GM12865 (cell line): ENCODE results near the gene PPIA.

Source experiments
- DNase-seq: peaks from one replicate; pipeline ENCODE4 v3.0.0; 2010; ENCODE audit warnings: low read depth
- H3K4me3 ChIP-seq: 2 replicates; pipeline ENCODE4 v1.5.1; 2011; ENCODE audit warnings: mild to moderate bottlenecking, low read depth, low read length, control low read depth
- TF ChIP-seq, protein P1 (sequence below): IDR thresholded peaks from 2 replicates; pipeline ENCODE4 v1.5.1; 2011; ENCODE audit warnings: low read length, control low read depth, low read depth, inconsistent platforms; ENCODE audit not compliant: insufficient read depth; ENCODE audit errors: missing control alignments

Gene PPIA

DNA sequence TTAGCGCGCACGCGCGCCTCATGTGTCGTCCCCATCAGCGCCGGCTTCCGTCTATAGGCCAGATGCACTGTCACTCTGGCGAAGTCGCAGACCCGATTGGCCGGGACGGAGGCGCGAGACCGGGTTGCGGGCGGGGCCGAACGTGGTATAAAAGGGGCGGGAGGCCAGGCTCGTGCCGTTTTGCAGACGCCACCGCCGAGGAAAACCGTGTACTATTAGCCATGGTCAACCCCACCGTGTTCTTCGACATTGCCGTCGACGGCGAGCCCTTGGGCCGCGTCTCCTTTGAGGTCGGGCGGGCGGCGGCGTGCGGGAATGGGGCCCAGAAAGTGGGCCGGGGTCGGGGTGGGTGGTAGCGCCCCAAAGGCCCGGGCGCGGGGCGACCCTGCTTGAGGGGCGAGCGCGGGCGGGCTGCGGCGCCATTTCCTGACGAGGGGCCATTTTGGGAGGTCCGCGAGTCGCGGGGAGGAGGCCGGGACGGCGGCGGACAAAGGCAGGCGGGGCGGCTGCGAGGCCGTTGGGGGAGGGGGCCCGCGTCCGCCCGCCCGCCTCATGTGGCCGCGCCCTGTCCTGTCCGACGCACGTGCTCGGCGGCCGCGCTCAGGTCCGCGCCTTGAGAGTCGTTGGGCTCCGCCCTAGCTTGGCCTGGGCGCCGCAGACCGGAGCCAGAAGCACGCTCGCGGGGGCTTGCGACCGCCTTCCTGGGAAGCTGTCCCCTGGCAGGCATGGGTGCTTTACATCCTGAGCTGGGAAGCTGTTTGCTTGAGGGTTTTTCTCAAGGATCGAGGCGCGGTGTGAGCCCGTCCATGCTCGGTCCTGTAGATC, at the start of gene PPIA:
Gene PPIA (plus strand): TSS at position 178 of the 825 bp plus-strand sequence. CDS start 44 bp downstream, at position 222.
- DNase-seq, result peak; percentile 100
- peak within 1 kb of the TSS; percentile 99 for H3K4me3 ChIP-seq
- TF ChIP-seq, protein P1, sequence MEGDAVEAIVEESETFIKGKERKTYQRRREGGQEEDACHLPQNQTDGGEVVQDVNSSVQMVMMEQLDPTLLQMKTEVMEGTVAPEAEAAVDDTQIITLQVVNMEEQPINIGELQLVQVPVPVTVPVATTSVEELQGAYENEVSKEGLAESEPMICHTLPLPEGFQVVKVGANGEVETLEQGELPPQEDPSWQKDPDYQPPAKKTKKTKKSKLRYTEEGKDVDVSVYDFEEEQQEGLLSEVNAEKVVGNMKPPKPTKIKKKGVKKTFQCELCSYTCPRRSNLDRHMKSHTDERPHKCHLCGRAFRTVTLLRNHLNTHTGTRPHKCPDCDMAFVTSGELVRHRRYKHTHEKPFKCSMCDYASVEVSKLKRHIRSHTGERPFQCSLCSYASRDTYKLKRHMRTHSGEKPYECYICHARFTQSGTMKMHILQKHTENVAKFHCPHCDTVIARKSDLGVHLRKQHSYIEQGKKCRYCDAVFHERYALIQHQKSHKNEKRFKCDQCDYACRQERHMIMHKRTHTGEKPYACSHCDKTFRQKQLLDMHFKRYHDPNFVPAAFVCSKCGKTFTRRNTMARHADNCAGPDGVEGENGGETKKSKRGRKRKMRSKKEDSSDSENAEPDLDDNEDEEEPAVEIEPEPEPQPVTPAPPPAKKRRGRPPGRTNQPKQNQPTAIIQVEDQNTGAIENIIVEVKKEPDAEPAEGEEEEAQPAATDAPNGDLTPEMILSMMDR, result no peak

DNA sequence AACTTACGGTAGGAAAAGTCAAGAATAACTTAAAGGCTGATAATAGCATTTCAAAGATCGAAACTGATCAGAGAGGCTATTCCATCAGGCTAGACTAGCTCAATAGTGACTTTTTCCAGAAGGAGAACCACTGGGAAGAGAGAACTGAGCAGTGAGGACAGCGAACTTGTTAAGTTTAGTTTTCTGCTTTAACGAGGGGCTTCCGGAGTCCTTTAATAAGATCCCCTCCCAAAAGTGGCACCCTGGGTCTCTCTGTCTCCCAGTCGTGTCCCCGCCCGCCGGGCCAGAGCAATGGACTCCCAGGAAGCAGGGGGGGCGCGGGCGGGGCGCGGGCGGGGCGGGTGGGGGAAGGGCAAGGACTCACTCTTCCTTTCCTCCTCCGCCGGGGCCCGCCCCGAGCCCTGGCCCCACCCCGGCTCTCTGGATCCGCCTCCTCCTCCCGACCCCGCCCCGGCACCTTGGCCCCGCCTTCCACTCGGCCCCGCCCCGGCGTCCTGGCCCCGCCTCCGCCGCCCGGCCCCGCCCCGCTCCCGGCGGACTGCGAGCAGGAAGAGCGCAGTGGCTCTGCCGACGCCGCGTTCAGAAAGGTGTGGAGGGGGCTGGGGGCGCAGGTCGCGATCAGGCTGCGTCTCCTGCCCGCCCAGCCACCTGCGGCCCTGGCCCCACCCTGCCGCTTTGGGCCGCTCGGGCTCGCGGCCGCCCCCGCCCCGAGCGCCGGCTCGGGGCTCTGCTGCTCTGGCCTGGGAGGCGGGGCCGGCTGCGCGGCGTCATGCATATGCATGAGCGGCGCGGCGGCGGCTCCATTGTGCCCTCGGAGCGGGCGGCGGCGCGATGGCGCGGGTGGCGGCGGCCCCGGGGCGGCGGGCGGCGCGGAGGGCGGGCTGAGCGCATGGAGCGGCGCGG, 48.2 kb upstream of the PPIA start, which contains the start of gene ZMIZ2:
Gene ZMIZ2 (plus strand): TSS at position 803 of the 903 bp plus-strand sequence. CDS start 7,403 bp downstream, outside the sequence.
- TF ChIP-seq, protein P1, result no peak
- peak; percentile 94 for DNase-seq
- H3K4me3 ChIP-seq, result peak within 1 kb of the TSS; percentile 83

DNA sequence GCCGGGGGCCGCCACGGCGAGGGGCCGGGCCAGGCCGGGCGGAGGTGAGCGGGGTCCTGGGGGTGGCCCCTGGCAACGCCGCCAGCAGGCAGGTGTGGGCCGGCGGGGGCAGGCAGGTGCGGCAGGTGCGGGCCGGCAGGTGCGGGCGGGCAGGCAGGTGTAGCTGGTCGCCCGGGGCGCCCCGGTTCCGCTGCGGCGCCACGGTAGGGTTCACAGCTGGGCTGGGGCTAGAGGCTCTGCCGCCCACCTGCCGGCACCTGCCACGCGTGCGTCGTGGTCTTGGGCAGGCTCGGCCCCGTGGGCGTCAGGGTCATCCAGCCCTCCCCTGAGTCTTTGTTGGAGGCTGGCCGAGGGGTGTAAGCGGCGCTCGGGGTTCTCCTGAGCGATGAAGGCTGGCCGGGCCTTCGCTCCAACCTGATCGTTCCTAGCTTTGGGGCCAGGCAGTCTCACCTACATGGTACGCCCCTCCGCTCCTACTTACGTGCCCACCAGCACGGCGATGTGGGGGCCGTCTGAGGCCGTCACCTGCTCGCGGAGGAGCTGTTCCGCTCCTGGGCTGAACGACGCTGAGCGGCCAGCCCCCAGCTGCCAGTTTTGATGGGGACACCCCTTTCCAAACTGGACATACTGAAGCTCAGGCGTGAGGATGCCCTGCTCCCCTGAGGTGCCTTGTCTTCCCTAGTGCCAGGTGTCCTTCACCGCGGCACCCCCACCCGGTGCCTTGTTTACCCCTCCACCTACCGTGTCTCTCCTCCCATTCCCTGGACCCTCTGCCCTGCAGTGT, 47.3 kb upstream of the PPIA start:
- TF ChIP-seq, protein P1, result no peak
- peak overlapping the region; percentile 64 for H3K4me3 ChIP-seq
- DNase-seq, result peak; percentile 52

DNA sequence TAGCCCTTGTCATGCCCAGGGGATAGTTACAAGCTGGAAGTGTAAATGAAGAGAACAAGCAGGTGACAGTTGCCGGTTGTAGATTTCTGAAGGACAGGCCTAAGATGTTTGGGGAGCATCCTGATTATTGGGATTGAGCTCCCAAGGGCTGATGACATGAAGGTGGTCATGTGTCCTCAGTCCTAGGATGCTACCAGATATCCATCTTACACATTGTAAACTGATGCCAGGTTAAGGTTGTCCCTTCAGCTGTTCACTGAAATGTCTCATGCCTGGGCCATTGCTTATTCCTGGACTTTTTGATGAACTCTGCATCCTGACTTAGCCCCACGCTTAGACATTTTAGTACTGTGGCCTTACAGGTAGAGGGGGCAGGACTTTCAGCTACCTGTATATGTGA, 46.5 kb upstream of the PPIA start:
- peak overlapping the region; percentile 64 for H3K4me3 ChIP-seq
- TF ChIP-seq, protein P1, result no peak
- DNase-seq, result no peak

- TF ChIP-seq, protein P1, result no peak
- H3K4me3 ChIP-seq, result peak overlapping the region; percentile 64
Observed at GRCh38 chr7:44750424-44750823, 46.1 kb upstream of the PPIA start.

GRCh38 chr7:44750921-44751571, 45.4 kb upstream of the PPIA start:
- peak; percentile 92 for DNase-seq
- TF ChIP-seq, protein P1, result no peak
- H3K4me3 ChIP-seq, result peak overlapping the region; percentile 64

More at GRCh38 chr7:44750424-44750823, 46.1 kb upstream of the PPIA start:
- no peak for DNase-seq
